GM12878 (cell line): ENCODE data around the gene NKG7. TPM values are rescaled to one million over a fixed set of nuclear protein-coding genes. Genes with fewer than 3 reads are reported as not detected.

Experiments
- ATAC-seq: fragments of 200-7000 bp; cut with Tn5 transposase; 3 replicates; pipeline ENCODE4 v1.9.1; 2020; ENCODE audit warnings: mild to moderate bottlenecking, moderate library complexity
- BruUV-seq: library from RNA; stranded (reverse); fragments of 400-500 nt; replicated peaks from 2 replicates; lab custom pipeline; 2021; lab: Mats Ljungman, UMichigan
- CTCF ChIA-PET: fragments of 300-600 bp; sonication (Branson Sonifier 250); formaldehyde crosslinking; extraction: SDS; loops from one replicate; lab custom pipeline; 2021; ENCODE audit warnings: inconsistent platforms; lab: Yijun Ruan, JAX
- POLR2A ChIA-PET: fragments of 350-600 bp; formaldehyde crosslinking; extraction: SDS; loops from one replicate; lab custom pipeline; 2021; ENCODE audit warnings: inconsistent platforms; lab: Charles Lee
- RAD21 ChIA-PET: fragments of 300-600 bp; sonication (Branson Sonifier 250); formaldehyde crosslinking; loops from one replicate; lab custom pipeline; 2023; ENCODE audit warnings: antibody characterized with exemption; ENCODE audit not compliant: unreplicated experiment; lab: Charles Lee
- SMC1A ChIA-PET: fragments of 300-600 bp; sonication (Branson Sonifier 250); formaldehyde crosslinking; loops from one replicate; lab custom pipeline; 2023; ENCODE audit not compliant: unreplicated experiment, uncharacterized antibody; lab: Charles Lee
- DNase-seq: peaks from one replicate; pipeline ENCODE4 v3.0.0-alpha.2; 2011; ENCODE audit warnings: low read depth, low spot score
- FAIRE-seq: peaks from 3 replicates; lab custom pipeline; 2011; peaks lifted over from hg19 to GRCh38; lab: Jason Lieb, UNC
- H2AFZ ChIP-seq: 2 replicates; pipeline ENCODE4 v1.6.0; 2011; ENCODE audit warnings: low read depth, low read length, control low read depth; ENCODE audit not compliant: control insufficient read depth
- H3K27ac ChIP-seq: 2 replicates; pipeline ENCODE4 v1.5.1; 2011; ENCODE audit warnings: control low read depth; ENCODE audit not compliant: control insufficient read depth, insufficient read depth
- H3K27me3 ChIP-seq, 2 experiments: replicated peaks in 1 of 2; 2 replicates each; pipeline versions ENCODE4 v1.6.0 to v1.6.1; 2011; ENCODE audit warnings: low read length in 1 of 2; ENCODE audit not compliant: control insufficient read depth in 2 of 2, insufficient read depth in 2 of 2
- H3K36me3 ChIP-seq, 2 experiments: 2 replicates each; pipeline ENCODE4 v1.5.1; 2011; ENCODE audit warnings: low read length in 1 of 2; ENCODE audit not compliant: control insufficient read depth in 2 of 2, insufficient read depth in 2 of 2
- H3K4me1 ChIP-seq: 2 replicates; pipeline ENCODE4 v1.6.1; 2011; ENCODE audit warnings: mild to moderate bottlenecking, low read length, moderate library complexity, mixed read lengths; ENCODE audit not compliant: control insufficient read depth, insufficient read depth
- H3K4me2 ChIP-seq: 2 replicates; pipeline ENCODE4 v1.6.0; 2011; ENCODE audit warnings: control low read depth; ENCODE audit not compliant: control insufficient read depth, insufficient read depth
- H3K4me3 ChIP-seq: fragments of 200-600 bp; sonication (generic); 2 replicates; pipeline ENCODE4 v1.5.1; 2016
- H3K79me2 ChIP-seq: 2 replicates; pipeline ENCODE4 v1.6.0; 2011; ENCODE audit warnings: low read length; ENCODE audit not compliant: control insufficient read depth, insufficient read depth
- H3K9ac ChIP-seq: 2 replicates; pipeline ENCODE4 v1.8.0; 2011; ENCODE audit warnings: low read length, control low read depth, mixed read lengths; ENCODE audit not compliant: control insufficient read depth, insufficient read depth
- H3K9me3 ChIP-seq: replicated peaks from 3 replicates; pipeline ENCODE4 v1.5.1; 2011; ENCODE audit warnings: mild to moderate bottlenecking, low read length; ENCODE audit not compliant: control insufficient read depth, insufficient read depth
- H4K20me1 ChIP-seq: 2 replicates; pipeline ENCODE4 v1.6.0; 2011; ENCODE audit not compliant: control insufficient read depth, insufficient read depth
- BACH1 ChIP-seq: fragments of 450-650 bp; IDR thresholded peaks from 2 replicates; pipeline ENCODE4 v1.6.1; 2017; ENCODE audit warnings: mild to moderate bottlenecking, borderline replicate concordance
- BRCA1 ChIP-seq: IDR thresholded peaks from 2 replicates; pipeline ENCODE4 v1.6.1; 2011; ENCODE audit warnings: low read depth, low read length, improper control_type of control experiment
- CHD4 ChIP-seq: fragments of 200-600 bp; sonication (generic); IDR thresholded peaks from 2 replicates; pipeline ENCODE4 v1.6.1; 2016; ENCODE audit warnings: mild to moderate bottlenecking
- HDAC6 ChIP-seq: fragments of 200-600 bp; sonication (generic); IDR thresholded peaks from one replicate; pipeline ENCODE4 v1.8.0; 2017; ENCODE audit warnings: antibody characterized with exemption; ENCODE audit not compliant: unreplicated experiment
- POLR2AphosphoS5 ChIP-seq: IDR thresholded peaks from 2 replicates; pipeline ENCODE4 v1.6.1; 2011; ENCODE audit warnings: mild to moderate bottlenecking, low read length, inconsistent platforms
- RFX5 ChIP-seq: IDR thresholded peaks from 2 replicates; pipeline ENCODE4 v1.6.1; 2011; ENCODE audit warnings: low read depth, low read length, improper control_type of control experiment
- SIX5 ChIP-seq: IDR thresholded peaks from 2 replicates; pipeline ENCODE4 v1.6.1; 2011; ENCODE audit warnings: mild to moderate bottlenecking, low read depth, low read length, moderate library complexity; ENCODE audit not compliant: severe bottlenecking
- SREBF1 ChIP-seq: IDR thresholded peaks from 2 replicates; pipeline ENCODE4 v1.6.1; 2012; ENCODE audit warnings: mild to moderate bottlenecking, low read length
- TARDBP ChIP-seq: IDR thresholded peaks from 2 replicates; pipeline ENCODE4 v1.6.1; 2016; ENCODE audit warnings: borderline replicate concordance
- ZNF622 ChIP-seq: fragments of 450-650 bp; IDR thresholded peaks from 2 replicates; pipeline ENCODE4 v1.6.1; 2017; ENCODE audit warnings: mild to moderate bottlenecking, inconsistent platforms
- ZSCAN29 ChIP-seq: fragments of 450-650 bp; IDR thresholded peaks from 2 replicates; pipeline ENCODE4 v1.6.1; 2017; ENCODE audit warnings: mild to moderate bottlenecking, moderate library complexity
- WGBS: methylation state at CpG from one replicate; pipeline ENCODE4 v1.1.6; 2016; ENCODE audit warnings: low lambda C conversion rate; ENCODE audit not compliant: insufficient replicate concordance, insufficient coverage; ENCODE audit errors: missing lambda C conversion rate; 5-methylcytosine and 5-hydroxymethylcytosine counted together
- in situ Hi-C: fragments of 300-500 bp; cut with MboI; formaldehyde crosslinking; loops from 9 replicates; pipeline ENCODE4 v1.14.3; 2018; ENCODE audit warnings: mixed read lengths
- intact Hi-C: fragments of 100-400 bp; cut with micrococcal nuclease; formaldehyde crosslinking; loops from one replicate; pipeline ENCODE4 v1.14.2; 2022; ENCODE audit not compliant: unreplicated experiment
- polyA plus RNA-seq, 11 experiments: library from polyadenylated mRNA; depleted of rRNA in 4 of 11; unstranded in 6 of 11; stranded (reverse) in 5 of 11; fragments of >200 nt; fragmentation: Nextera tagmentation in 4 of 11; fragmentation: Illumina TruSeq in 1 of 11; extraction: Ambion mirVana in 4 of 11; extraction: Trizol in 1 of 11; gene quantifications; 1 replicate in 1 of 11; 2 replicates in 10 of 11; pipeline versions ENCODE4 v1.2.1 to v1.2.3, GENCODE V29; 2011 to 2016; ENCODE audit warnings: inconsistent platforms in 2 of 11, missing spikeins in 2 of 11, low read depth in 1 of 11
- total RNA-seq, 4 experiments: library from RNA; depleted of rRNA in 3 of 4; stranded (reverse); fragments of >200 nt in 3 of 4; fragmentation: Illumina TruSeq in 1 of 4; extraction: Trizol in 1 of 4; gene quantifications; 2 replicates each; pipeline versions ENCODE4 v1.2.1 to v1.2.3, GENCODE V29; 2013 to 2021
- TF ChIP-seq, protein P1 (sequence below): IDR thresholded peaks from 2 replicates; pipeline ENCODE4 v1.6.1; 2011; ENCODE audit warnings: low read depth, mild to moderate bottlenecking, low read length, moderate library complexity, borderline replicate concordance; ENCODE audit errors: extremely low read depth
- TF ChIP-seq, protein P2 (sequence below): fragments of 450-650 bp; IDR thresholded peaks from 2 replicates; pipeline ENCODE4 v1.6.1; 2017; ENCODE audit warnings: mild to moderate bottlenecking, moderate library complexity
- TF ChIP-seq, protein P3 (sequence below): fragments of 450-650 bp; formaldehyde crosslinking; IDR thresholded peaks from 2 replicates; pipeline ENCODE4 v1.5.0; 2022; ENCODE audit warnings: mild to moderate bottlenecking, missing genetic modification characterization
- TF ChIP-seq, protein P4 (sequence below): fragments of 450-650 bp; IDR thresholded peaks from 2 replicates; pipeline ENCODE4 v1.6.1; 2017; ENCODE audit warnings: low read depth, mild to moderate bottlenecking, moderate library complexity

NKG7 gene
- total and polyA plus RNA-seq, 10 of the 15 experiments (the other 5 are each of a cell fraction or from before 2014, with no cell fraction given): 10.0 to 48.7 (median 22.3) TPM

DNA sequence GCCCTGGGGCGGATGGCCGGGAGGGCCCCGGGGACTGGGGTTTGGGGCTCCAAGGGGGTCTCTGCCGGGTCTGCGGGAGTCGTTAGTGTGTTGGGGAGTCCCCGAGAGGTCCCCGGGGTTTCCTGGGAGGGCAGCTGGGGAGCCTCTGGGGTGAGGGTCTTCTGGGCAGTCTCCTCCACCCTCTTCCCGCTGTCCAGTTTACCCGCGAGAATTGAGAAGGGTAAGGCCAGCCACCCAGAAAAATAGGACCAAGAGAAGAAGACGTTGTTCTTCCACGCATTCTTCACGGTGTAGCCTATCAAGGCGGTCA lies 5.2 kb downstream of the NKG7 start:
- peak overlapping the region; percentile 77 for H3K4me3 ChIP-seq
- H3K27ac ChIP-seq: peak overlapping the region; percentile 56
- peak overlapping the region; percentile 58 for H2AFZ ChIP-seq
- no peak; the same call in 2 of the 3 replicates for ATAC-seq
- no TSS peak for BruUV-seq
- RAD21 ChIA-PET: interaction anchor here (1.2 to 2.3 kb wide), 6 partner anchors 9 to 50 kb away, joined by 4 to 34 read pairs (median 8); partner anchors contain the start of gene SIGLEC10
- CTCF ChIA-PET: interaction anchor here (0.7 to 2.4 kb wide), 7 partner anchors 9 to 73 kb away, joined by 3 to 12 read pairs (median 4); no protein-coding TSS in a partner anchor
- no peaks in the 10 kb centered on the region for H3K36me3 ChIP-seq
- no peaks in the 10 kb centered on the region for H3K27me3 ChIP-seq
- WGBS: 2% methylated on average over 15 of the region's 15 CpGs
- peaks cover 18% of the 10 kb centered on the region for H3K79me2 ChIP-seq
- no peaks in the 10 kb centered on the region for H4K20me1 ChIP-seq
- H3K4me2 ChIP-seq: peak overlapping the region; percentile 48
- SMC1A ChIA-PET: interaction anchor here (0.6 to 1.9 kb wide), 5 partner anchors 9 to 50 kb away, joined by 3 to 10 read pairs (median 5); partner anchors contain the start of gene SIGLEC10
- POLR2A ChIA-PET: interaction anchor here (1.0 to 2.8 kb wide), 8 partner anchors 10 to 74 kb away, joined by 3 to 64 read pairs (median 8); partner anchors contain the start of genes C19orf84 and SIGLEC10
- peak overlapping the region; percentile 80 for H3K9ac ChIP-seq
- DNase-seq: no peak
- intact Hi-C loops (loop anchor here (1.0 to 2.0 kb wide), 2 partner anchors 27 to 28 kb away; no protein-coding TSS in a partner anchor), in situ Hi-C loops (loop anchor here (10.0 to 25.0 kb wide), 2 partner anchors 552 to 1030 kb away; partner anchors contain the start of gene KCNC3)
- FAIRE-seq: no peak
- peaks cover 19% of the 10 kb centered on the region for H3K4me1 ChIP-seq
- no peaks in the 10 kb centered on the region for H3K9me3 ChIP-seq
- no peak; the same call in 1 of the 2 replicates for TF ChIP-seq SREBF1
- TF ChIP-seq BACH1: peak; percentile 19; the same call in 1 of the 2 replicates
- TF ChIP-seq BRCA1: no peak
- TF ChIP-seq, protein P1, sequence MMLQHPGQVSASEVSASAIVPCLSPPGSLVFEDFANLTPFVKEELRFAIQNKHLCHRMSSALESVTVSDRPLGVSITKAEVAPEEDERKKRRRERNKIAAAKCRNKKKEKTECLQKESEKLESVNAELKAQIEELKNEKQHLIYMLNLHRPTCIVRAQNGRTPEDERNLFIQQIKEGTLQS: no peak
- no peak for TF ChIP-seq ZNF622
- TF ChIP-seq, protein P2, sequence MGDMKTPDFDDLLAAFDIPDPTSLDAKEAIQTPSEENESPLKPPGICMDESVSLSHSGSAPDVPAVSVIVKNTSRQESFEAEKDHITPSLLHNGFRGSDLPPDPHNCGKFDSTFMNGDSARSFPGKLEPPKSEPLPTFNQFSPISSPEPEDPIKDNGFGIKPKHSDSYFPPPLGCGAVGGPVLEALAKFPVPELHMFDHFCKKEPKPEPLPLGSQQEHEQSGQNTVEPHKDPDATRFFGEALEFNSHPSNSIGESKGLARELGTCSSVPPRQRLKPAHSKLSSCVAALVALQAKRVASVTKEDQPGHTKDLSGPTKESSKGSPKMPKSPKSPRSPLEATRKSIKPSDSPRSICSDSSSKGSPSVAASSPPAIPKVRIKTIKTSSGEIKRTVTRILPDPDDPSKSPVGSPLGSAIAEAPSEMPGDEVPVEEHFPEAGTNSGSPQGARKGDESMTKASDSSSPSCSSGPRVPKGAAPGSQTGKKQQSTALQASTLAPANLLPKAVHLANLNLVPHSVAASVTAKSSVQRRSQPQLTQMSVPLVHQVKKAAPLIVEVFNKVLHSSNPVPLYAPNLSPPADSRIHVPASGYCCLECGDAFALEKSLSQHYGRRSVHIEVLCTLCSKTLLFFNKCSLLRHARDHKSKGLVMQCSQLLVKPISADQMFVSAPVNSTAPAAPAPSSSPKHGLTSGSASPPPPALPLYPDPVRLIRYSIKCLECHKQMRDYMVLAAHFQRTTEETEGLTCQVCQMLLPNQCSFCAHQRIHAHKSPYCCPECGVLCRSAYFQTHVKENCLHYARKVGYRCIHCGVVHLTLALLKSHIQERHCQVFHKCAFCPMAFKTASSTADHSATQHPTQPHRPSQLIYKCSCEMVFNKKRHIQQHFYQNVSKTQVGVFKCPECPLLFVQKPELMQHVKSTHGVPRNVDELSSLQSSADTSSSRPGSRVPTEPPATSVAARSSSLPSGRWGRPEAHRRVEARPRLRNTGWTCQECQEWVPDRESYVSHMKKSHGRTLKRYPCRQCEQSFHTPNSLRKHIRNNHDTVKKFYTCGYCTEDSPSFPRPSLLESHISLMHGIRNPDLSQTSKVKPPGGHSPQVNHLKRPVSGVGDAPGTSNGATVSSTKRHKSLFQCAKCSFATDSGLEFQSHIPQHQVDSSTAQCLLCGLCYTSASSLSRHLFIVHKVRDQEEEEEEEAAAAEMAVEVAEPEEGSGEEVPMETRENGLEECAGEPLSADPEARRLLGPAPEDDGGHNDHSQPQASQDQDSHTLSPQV: no peak
- TF ChIP-seq, protein P3, sequence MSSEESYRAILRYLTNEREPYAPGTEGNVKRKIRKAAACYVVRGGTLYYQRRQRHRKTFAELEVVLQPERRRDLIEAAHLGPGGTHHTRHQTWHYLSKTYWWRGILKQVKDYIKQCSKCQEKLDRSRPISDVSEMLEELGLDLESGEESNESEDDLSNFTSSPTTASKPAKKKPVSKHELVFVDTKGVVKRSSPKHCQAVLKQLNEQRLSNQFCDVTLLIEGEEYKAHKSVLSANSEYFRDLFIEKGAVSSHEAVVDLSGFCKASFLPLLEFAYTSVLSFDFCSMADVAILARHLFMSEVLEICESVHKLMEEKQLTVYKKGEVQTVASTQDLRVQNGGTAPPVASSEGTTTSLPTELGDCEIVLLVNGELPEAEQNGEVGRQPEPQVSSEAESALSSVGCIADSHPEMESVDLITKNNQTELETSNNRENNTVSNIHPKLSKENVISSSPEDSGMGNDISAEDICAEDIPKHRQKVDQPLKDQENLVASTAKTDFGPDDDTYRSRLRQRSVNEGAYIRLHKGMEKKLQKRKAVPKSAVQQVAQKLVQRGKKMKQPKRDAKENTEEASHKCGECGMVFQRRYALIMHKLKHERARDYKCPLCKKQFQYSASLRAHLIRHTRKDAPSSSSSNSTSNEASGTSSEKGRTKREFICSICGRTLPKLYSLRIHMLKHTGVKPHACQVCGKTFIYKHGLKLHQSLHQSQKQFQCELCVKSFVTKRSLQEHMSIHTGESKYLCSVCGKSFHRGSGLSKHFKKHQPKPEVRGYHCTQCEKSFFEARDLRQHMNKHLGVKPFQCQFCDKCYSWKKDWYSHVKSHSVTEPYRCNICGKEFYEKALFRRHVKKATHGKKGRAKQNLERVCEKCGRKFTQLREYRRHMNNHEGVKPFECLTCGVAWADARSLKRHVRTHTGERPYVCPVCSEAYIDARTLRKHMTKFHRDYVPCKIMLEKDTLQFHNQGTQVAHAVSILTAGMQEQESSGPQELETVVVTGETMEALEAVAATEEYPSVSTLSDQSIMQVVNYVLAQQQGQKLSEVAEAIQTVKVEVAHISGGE (CRISPR knock-in tag): no peak
- no peak for TF ChIP-seq CHD4
- TF ChIP-seq, protein P4, sequence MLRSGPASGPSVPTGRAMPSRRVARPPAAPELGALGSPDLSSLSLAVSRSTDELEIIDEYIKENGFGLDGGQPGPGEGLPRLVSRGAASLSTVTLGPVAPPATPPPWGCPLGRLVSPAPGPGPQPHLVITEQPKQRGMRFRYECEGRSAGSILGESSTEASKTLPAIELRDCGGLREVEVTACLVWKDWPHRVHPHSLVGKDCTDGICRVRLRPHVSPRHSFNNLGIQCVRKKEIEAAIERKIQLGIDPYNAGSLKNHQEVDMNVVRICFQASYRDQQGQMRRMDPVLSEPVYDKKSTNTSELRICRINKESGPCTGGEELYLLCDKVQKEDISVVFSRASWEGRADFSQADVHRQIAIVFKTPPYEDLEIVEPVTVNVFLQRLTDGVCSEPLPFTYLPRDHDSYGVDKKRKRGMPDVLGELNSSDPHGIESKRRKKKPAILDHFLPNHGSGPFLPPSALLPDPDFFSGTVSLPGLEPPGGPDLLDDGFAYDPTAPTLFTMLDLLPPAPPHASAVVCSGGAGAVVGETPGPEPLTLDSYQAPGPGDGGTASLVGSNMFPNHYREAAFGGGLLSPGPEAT: no peak
- no peak for TF ChIP-seq ZSCAN29
- TF ChIP-seq RFX5: no peak
- TF ChIP-seq POLR2AphosphoS5: no peak
- TF ChIP-seq SIX5: no peak
- TF ChIP-seq HDAC6: no peak
- TF ChIP-seq TARDBP: no peak
